Astrocyte (in vitro differentiated cells and primary cell): ENCODE results near the gene FANCL.
"Not testable (repeated sequence)": the region's sequence is repeated elsewhere in the genome, so short reads cannot be mapped to it uniquely, and the experiment has no call there.

Experiments used
- EZH2 ChIP-seq: IDR thresholded peaks from 2 replicates; pipeline ENCODE4 v1.6.1; 2012; ENCODE audit warnings: mild to moderate bottlenecking, low read length, inconsistent platforms; ENCODE audit not compliant: insufficient read depth
- TF ChIP-seq, protein P1 (sequence below): IDR thresholded peaks from 2 replicates; pipeline ENCODE4 v1.5.1; 2011; ENCODE audit warnings: low read depth, mild to moderate bottlenecking, inconsistent platforms, low read length, moderate library complexity; ENCODE audit not compliant: insufficient read depth

DNA sequence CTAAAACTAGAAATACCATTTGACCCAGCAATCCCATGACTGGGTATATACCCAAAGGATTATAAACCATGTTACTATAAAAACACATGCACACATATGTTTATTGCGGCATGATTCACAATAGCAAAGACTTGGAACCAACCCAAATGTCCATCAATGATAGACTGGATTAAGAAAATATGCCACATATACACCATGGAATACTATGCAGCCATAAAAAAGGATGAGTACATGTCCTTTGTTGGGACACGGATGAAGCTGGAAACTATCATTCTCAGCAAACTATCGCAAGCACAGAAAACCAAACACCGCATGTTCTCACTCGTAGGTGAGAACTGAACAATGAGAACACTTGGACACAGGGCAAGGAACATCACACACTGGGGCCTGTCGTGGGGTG is 54.1 kb downstream of the FANCL start:
- TF ChIP-seq, protein P1, sequence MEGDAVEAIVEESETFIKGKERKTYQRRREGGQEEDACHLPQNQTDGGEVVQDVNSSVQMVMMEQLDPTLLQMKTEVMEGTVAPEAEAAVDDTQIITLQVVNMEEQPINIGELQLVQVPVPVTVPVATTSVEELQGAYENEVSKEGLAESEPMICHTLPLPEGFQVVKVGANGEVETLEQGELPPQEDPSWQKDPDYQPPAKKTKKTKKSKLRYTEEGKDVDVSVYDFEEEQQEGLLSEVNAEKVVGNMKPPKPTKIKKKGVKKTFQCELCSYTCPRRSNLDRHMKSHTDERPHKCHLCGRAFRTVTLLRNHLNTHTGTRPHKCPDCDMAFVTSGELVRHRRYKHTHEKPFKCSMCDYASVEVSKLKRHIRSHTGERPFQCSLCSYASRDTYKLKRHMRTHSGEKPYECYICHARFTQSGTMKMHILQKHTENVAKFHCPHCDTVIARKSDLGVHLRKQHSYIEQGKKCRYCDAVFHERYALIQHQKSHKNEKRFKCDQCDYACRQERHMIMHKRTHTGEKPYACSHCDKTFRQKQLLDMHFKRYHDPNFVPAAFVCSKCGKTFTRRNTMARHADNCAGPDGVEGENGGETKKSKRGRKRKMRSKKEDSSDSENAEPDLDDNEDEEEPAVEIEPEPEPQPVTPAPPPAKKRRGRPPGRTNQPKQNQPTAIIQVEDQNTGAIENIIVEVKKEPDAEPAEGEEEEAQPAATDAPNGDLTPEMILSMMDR = not testable (repeated sequence)
- TF ChIP-seq EZH2 = not testable (repeated sequence)
